PC-9 (cell line): Measurements from ENCODE around the gene OR7G2. TPM values are rescaled to one million over a fixed set of nuclear protein-coding genes. Genes with fewer than 3 reads are reported as not detected.

Source experiments
- Bru-seq: library from RNA; stranded (reverse); fragments of 400-500 nt; gene quantifications from one replicate; lab custom pipeline; 2021; lab: Mats Ljungman, UMichigan
- BruChase-seq, 2 experiments: library from RNA; stranded (reverse); fragments of 400-500 nt; gene quantifications; one replicate each; lab custom pipeline; 2021; lab: Mats Ljungman, UMichigan
- BruUV-seq: library from RNA; stranded (reverse); fragments of 400-500 nt; replicated peaks from 2 replicates; lab custom pipeline; 2021; lab: Mats Ljungman, UMichigan
- CTCF ChIA-PET: fragments of 300-600 bp; sonication (Branson Sonifier 250); formaldehyde crosslinking; loops from one replicate; lab custom pipeline; 2022; ENCODE audit warnings: antibody characterized with exemption; lab: Charles Lee
- POLR2A ChIA-PET: fragments of 300-600 bp; sonication (Branson Sonifier 250); formaldehyde crosslinking; loops from one replicate; lab custom pipeline; 2022; ENCODE audit warnings: antibody characterized with exemption; ENCODE audit not compliant: unreplicated experiment; lab: Charles Lee
- DNase-seq, 2 experiments: peaks; one replicate each; pipeline versions ENCODE4 v3.0.0 to v3.0.0-alpha.2; 2015 to 2022; ENCODE audit warnings: mixed read lengths in 1 of 2
- H2AFZ ChIP-seq: fragments of 200-600 bp; sonication (generic); 2 replicates; pipeline ENCODE4 v1.8.1; 2017; ENCODE audit warnings: antibody characterized with exemption
- H3F3A ChIP-seq: fragments of 200-600 bp; sonication (generic); 2 replicates; pipeline ENCODE4 v1.8.1; 2017; ENCODE audit warnings: antibody characterized with exemption, mild to moderate bottlenecking, low read depth; ENCODE audit not compliant: insufficient read depth
- H3K27ac ChIP-seq: fragments of 200-600 bp; sonication (generic); 2 replicates; pipeline ENCODE4 v1.6.1; 2016; ENCODE audit warnings: mixed run types
- H3K27me3 ChIP-seq: fragments of 200-600 bp; sonication (generic); 2 replicates; pipeline ENCODE4 v1.6.1; 2016; ENCODE audit warnings: low read depth, mixed run types; ENCODE audit not compliant: insufficient read depth
- H3K36me3 ChIP-seq: fragments of 200-600 bp; sonication (generic); 2 replicates; pipeline ENCODE4 v1.6.1; 2016; ENCODE audit warnings: low read depth, mixed run types
- H3K4me1 ChIP-seq: fragments of 200-600 bp; sonication (generic); replicated peaks from 2 replicates; pipeline ENCODE4 v1.6.1; 2016; ENCODE audit warnings: mixed run types; ENCODE audit not compliant: insufficient read depth
- H3K4me2 ChIP-seq: fragments of 200-600 bp; sonication (generic); 2 replicates; pipeline ENCODE4 v1.6.1; 2017; ENCODE audit warnings: mixed run types
- H3K4me3 ChIP-seq: fragments of 200-600 bp; sonication (generic); 2 replicates; pipeline ENCODE4 v1.6.1; 2016; ENCODE audit warnings: mixed run types
- H3K79me2 ChIP-seq: fragments of 200-600 bp; sonication (generic); 2 replicates; pipeline ENCODE4 v1.6.1; 2017; ENCODE audit warnings: low read depth, mixed run types
- H3K9me2 ChIP-seq: fragments of 200-600 bp; sonication (generic); 2 replicates; pipeline ENCODE4 v1.8.1; 2017; ENCODE audit warnings: mild to moderate bottlenecking; ENCODE audit not compliant: insufficient read depth
- H3K9me3 ChIP-seq: fragments of 200-600 bp; sonication (generic); 2 replicates; pipeline ENCODE4 v1.8.1; 2016; ENCODE audit warnings: low read depth; ENCODE audit not compliant: insufficient read depth
- H4K20me1 ChIP-seq: fragments of 200-600 bp; sonication (generic); 2 replicates; pipeline ENCODE4 v1.8.1; 2017; ENCODE audit not compliant: insufficient read depth
- CTCF ChIP-seq: fragments of 200-600 bp; sonication (generic); conservative IDR thresholded peaks from 2 replicates; pipeline ENCODE4 v1.6.1; 2017; ENCODE audit warnings: mixed run types, antibody characterized with exemption, mild to moderate bottlenecking, moderate library complexity
- EZH2 ChIP-seq: fragments of 200-600 bp; sonication (generic); IDR thresholded peaks from 2 replicates; pipeline ENCODE4 v1.8.0; 2017; ENCODE audit warnings: antibody characterized with exemption, low read depth
- intact Hi-C: fragments of 100-400 bp; cut with micrococcal nuclease; formaldehyde crosslinking; loops from one replicate; pipeline ENCODE4 v1.10.0; 2022; ENCODE audit not compliant: unreplicated experiment
- long read RNA-seq: library from polyadenylated mRNA; stranded (forward); transcript quantifications from one replicate; pipeline ENCODE4 v2.0.0, GENCODE V29; 2022
- total RNA-seq: library from RNA; stranded (reverse); gene quantifications from 2 replicates; pipeline ENCODE4 v1.2.3, GENCODE V29; 2021

The OR7G2 gene
- total RNA-seq (not detected in 2 replicates), Bru-seq, nascent RNA (not detected), BruChase-seq, experiment 1, labeled RNA remaining after a 2-hour chase (not detected), BruChase-seq, experiment 2, labeled RNA remaining after a 6-hour chase (not detected)
- long read RNA-seq = 0 reads

GRCh38 chr19:9107375-9107774 lies at the start of gene OR7G2:
Gene OR7G2 (minus strand): TSS chr19:9107475. CDS start chr19:9103243, 4,232 bp downstream.
- Histone ChIP-seq H3K36me3 (no peaks in the 10 kb centered on the region), H3K4me1 (no peaks in the 10 kb centered on the region), H3K9me2 (no peaks in the 10 kb centered on the region), H3K4me2 (0 out of 2 replicates have a peak within 1 kb of the TSS, but pooled peaks have one; percentile 9), H3K79me2 (no peaks in the 10 kb centered on the region), H2AFZ (no peak within 1 kb of the TSS), H3K27ac (no peak within 1 kb of the TSS), H3K4me3 (no peak within 1 kb of the TSS), H4K20me1 (no peaks in the 10 kb centered on the region), H3F3A (peaks cover 5% of the 10 kb centered on the region; the same call in 1 of the 2 replicates), H3K27me3 (peaks cover 8% of the 10 kb centered on the region; the same call in 1 of the 2 replicates), H3K9me3 (no peaks in the 10 kb centered on the region)
- BruUV-seq = no TSS peak
- CTCF ChIA-PET = no interaction called here
- DNase-seq = no peak
- intact Hi-C loops = no loop called here
- TF ChIP-seq CTCF (no peak), EZH2 (no peak)
- POLR2A ChIA-PET = interaction anchor here (0.8 kb wide), 1 partner anchor 527 kb away, joined by 3 read pairs; no protein-coding TSS in a partner anchor

- peaks cover 97% of the 10 kb centered on the region for H3K36me3 ChIP-seq
- intact Hi-C loops = no loop called here
- H3K4me3 ChIP-seq = no peak overlapping the region
- no peak for DNase-seq
- peaks cover 49% of the 10 kb centered on the region for H3K79me2 ChIP-seq
- BruUV-seq = no TSS peak
- H2AFZ ChIP-seq = no peak overlapping the region
- H3K9me3 ChIP-seq = peaks cover 80% of the 10 kb centered on the region
- H3K9me2 ChIP-seq = no peaks in the 10 kb centered on the region
- H3K4me2 ChIP-seq = no peak overlapping the region
- no peak overlapping the region for H3K27ac ChIP-seq
- peaks cover 16% of the 10 kb centered on the region; the same call in 1 of the 2 replicates for H3F3A ChIP-seq
- H4K20me1 ChIP-seq = no peaks in the 10 kb centered on the region; the same call in 1 of the 2 replicates
- TF ChIP-seq CTCF = no peak
- TF ChIP-seq EZH2 = no peak
- no peaks in the 10 kb centered on the region for H3K4me1 ChIP-seq
- H3K27me3 ChIP-seq = no peaks in the 10 kb centered on the region
- POLR2A ChIA-PET = no interaction called here
- CTCF ChIA-PET = no interaction called here
Measured at GRCh38 chr19:9156304-9156703, 49.0 kb upstream of the OR7G2 start.

DNA sequence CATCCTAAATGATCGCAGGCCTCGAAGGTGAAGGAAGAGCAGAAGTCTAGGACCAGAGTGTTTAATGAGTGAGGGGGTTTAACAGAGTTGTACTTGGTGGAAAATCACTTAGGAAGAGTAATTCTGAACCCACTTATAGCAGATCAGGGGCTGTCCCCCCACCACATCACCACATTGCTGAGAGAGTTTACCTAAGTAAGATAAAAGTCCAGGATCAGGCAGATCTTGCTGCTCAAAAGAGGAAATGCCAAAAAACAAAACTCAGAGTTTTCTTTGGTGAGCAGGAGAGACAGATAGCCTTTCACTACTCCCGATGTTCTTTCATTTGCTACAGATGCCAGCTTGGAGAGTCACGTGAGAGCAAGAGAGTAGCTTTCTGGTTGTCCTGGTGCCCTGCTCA lies 48.3 kb upstream of the OR7G2 start:
- no peak overlapping the region for H2AFZ ChIP-seq
- peaks cover 80% of the 10 kb centered on the region for H3K9me3 ChIP-seq
- intact Hi-C loops = no loop called here
- peaks cover 96% of the 10 kb centered on the region for H3K36me3 ChIP-seq
- H3K79me2 ChIP-seq = peaks cover 56% of the 10 kb centered on the region
- H3K27me3 ChIP-seq = no peaks in the 10 kb centered on the region
- no peak overlapping the region for H3K4me3 ChIP-seq
- no peaks in the 10 kb centered on the region for H3K9me2 ChIP-seq
- DNase-seq = no peak
- peaks cover 9% of the 10 kb centered on the region; the same call in 1 of the 2 replicates for H3F3A ChIP-seq
- CTCF ChIA-PET = no interaction called here
- no peak overlapping the region for H3K27ac ChIP-seq
- BruUV-seq = no TSS peak
- no peak for TF ChIP-seq EZH2
- no peak for TF ChIP-seq CTCF
- H3K4me2 ChIP-seq = no peak overlapping the region
- POLR2A ChIA-PET = no interaction called here
- peaks cover 2% of the 10 kb centered on the region for H4K20me1 ChIP-seq
- no peaks in the 10 kb centered on the region for H3K4me1 ChIP-seq
